Lower lobe of right lung (tissue), 2 donors: ENCODE measurements around the gene FBF1. TPM values are rescaled to one million over a fixed set of nuclear protein-coding genes. Genes with fewer than 3 reads are reported as not detected.

Experiments
- ATAC-seq, 2 donors: fragments of 200-7000 bp; cut with Tn5 transposase; one replicate each; pipeline ENCODE4 v1.9.1; 2020 to 2022; ENCODE audit warnings: mild to moderate bottlenecking in 2 of 2, moderate library complexity in 2 of 2
- DNase-seq: peaks from one replicate; pipeline ENCODE4 v3.0.0-alpha.2; 2020
- H3K27ac ChIP-seq: fragments of 200-600 bp; one replicate; pipeline ENCODE4 v1.8.0; 2022
- H3K27me3 ChIP-seq: fragments of 200-600 bp; one replicate; pipeline ENCODE4 v1.8.0; 2022; ENCODE audit warnings: low read depth
- H3K36me3 ChIP-seq: fragments of 200-600 bp; one replicate; pipeline ENCODE4 v1.8.0; 2022; ENCODE audit warnings: mild to moderate bottlenecking
- H3K4me1 ChIP-seq: fragments of 200-600 bp; one replicate; pipeline ENCODE4 v1.8.0; 2022
- H3K4me3 ChIP-seq: fragments of 200-600 bp; one replicate; pipeline ENCODE4 v1.8.0; 2022; ENCODE audit warnings: mild to moderate bottlenecking
- H3K9me3 ChIP-seq: fragments of 200-600 bp; one replicate; pipeline ENCODE4 v1.8.0; 2022
- intact Hi-C: fragments of 100-400 bp; cut with DNase I; formaldehyde crosslinking; loops from one replicate; pipeline ENCODE4 v1.11.0; 2022
- total RNA-seq: library from RNA; stranded (reverse); fragmentation: NEBNext Ultra II Directional; extraction: Animal tissue kit (Norgen Biotek cat#: 25700); gene quantifications from one replicate; pipeline ENCODE4 v1.2.1, GENCODE V29; 2021
- TF ChIP-seq, protein P1 (sequence below): fragments of 200-600 bp; IDR thresholded peaks from one replicate; pipeline ENCODE4 v1.8.0; 2022; ENCODE audit warnings: antibody characterized with exemption, mild to moderate bottlenecking
- donor health status: DM: no; HTN: yes; CAD: no; lungs with severe emphysema.

Gene FBF1
- total RNA-seq, 1 donor from 2014 or later, result 13.1 TPM

DNA sequence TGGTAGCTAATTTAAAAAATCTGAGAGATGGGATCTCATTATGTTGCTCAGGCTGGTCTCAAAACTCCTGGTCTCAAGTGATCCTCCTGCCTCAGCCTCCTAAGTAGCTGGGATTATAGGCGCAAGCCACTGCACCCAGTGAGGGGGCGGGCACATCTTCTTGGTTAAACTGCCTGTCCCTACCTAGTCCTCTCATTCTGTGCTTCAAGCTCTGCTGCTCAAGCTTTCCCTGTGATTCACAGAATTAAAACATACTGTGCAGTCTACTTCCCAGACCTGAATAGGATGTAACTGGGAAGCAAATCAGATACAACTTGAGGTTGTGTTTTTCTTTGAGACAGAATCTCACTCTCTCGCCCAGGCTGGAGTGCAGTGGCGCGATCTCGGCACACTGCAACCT is 38.4 kb downstream of the FBF1 start:
- Histone ChIP-seq H3K36me3 (peaks cover 60% of the 10 kb centered on the region), H3K27me3 (no peaks in the 10 kb centered on the region)
- no peak for ATAC-seq

DNA sequence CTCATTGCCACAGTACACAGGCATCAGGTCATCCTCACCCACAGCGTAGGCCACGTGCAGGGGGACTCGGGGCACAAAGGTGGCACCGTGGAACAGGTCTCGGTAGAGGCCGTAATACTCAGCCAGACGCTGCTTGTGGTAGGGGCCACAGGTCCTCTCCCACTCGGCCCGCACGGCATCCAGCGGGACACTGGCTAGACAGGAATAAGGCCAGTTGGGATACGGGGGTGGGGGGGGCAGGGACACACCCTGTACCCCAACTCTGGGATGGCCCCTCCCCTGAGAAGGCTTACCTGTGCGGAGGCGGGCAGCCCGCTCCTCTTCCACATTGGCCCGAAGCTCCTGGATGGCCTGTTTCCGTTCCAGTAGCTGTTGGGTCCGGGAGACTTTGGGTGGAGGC is 39.1 kb downstream of the FBF1 start:
- DNase-seq (no peak), ATAC-seq (no peak)
- TF ChIP-seq, protein P1, sequence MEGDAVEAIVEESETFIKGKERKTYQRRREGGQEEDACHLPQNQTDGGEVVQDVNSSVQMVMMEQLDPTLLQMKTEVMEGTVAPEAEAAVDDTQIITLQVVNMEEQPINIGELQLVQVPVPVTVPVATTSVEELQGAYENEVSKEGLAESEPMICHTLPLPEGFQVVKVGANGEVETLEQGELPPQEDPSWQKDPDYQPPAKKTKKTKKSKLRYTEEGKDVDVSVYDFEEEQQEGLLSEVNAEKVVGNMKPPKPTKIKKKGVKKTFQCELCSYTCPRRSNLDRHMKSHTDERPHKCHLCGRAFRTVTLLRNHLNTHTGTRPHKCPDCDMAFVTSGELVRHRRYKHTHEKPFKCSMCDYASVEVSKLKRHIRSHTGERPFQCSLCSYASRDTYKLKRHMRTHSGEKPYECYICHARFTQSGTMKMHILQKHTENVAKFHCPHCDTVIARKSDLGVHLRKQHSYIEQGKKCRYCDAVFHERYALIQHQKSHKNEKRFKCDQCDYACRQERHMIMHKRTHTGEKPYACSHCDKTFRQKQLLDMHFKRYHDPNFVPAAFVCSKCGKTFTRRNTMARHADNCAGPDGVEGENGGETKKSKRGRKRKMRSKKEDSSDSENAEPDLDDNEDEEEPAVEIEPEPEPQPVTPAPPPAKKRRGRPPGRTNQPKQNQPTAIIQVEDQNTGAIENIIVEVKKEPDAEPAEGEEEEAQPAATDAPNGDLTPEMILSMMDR, result no peak
- Histone ChIP-seq H3K4me1 (peaks cover 39% of the 10 kb centered on the region), H3K36me3 (peaks cover 60% of the 10 kb centered on the region), H3K4me3 (no peak overlapping the region), H3K9me3 (no peaks in the 10 kb centered on the region), H3K27ac (no peak overlapping the region), H3K27me3 (no peaks in the 10 kb centered on the region)
- intact Hi-C loops, result loop anchor here (10.0 kb wide), 1 partner anchor 103 kb away; the partner anchor contains the start of gene CDK3

More for the DNA sequence above, 38.4 kb downstream of the FBF1 start:
- H3K27ac ChIP-seq, result no peak overlapping the region
- no peak for DNase-seq
- peaks cover 33% of the 10 kb centered on the region for H3K4me1 ChIP-seq
- H3K9me3 ChIP-seq, result no peaks in the 10 kb centered on the region
- H3K4me3 ChIP-seq, result no peak overlapping the region
- intact Hi-C loops, result loop anchor here (10.0 kb wide), 1 partner anchor 102 kb away; the partner anchor contains the start of gene CDK3
- TF ChIP-seq, protein P1, result no peak

DNA sequence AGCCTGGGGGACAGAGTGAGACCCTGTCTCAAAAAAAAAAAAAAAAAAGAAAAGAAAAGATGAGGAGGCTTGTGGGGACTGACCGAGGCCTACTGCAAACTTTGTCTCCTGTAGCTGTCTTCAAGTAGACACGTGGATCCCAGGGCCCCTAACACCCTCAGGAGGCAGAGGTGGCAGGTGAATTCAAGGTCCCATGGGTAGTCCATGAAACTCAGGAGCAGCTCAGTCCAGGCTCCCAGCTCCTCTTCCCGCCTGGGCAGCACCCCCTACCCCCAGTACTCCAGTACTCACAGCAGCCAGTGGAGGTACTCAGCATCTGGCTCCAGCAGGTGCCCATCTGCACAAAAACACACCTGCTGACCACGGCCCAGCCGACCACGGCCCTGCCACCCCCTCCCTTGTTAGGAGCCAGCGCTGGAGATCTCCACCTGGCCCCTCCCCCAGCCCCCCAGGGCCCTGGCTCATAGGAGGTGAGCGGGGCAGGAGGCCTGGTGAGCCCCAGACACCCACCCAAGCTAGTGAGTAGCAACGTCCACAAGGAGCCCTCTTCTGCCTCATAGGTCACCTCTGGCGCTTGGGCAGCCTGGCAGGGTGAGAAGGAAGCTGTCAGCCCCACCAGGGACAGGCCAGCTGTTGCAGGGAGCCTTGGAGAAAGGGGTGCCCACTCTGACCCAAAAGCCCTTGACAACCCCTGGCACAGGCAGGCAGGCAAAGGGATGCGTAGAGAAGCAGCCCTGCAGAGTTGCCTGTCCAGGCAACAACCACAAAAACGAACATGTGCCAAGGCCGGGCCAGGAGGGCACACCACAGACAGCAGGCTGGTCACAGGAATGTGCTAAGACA is 39.9 kb downstream of the FBF1 start:
- Histone ChIP-seq H3K9me3 (no peaks in the 10 kb centered on the region), H3K36me3 (peaks cover 60% of the 10 kb centered on the region), H3K4me3 (no peak overlapping the region), H3K4me1 (peaks cover 31% of the 10 kb centered on the region), H3K27me3 (no peaks in the 10 kb centered on the region), H3K27ac (no peak overlapping the region)
- TF ChIP-seq, protein P1, result no peak
- intact Hi-C loops, result loop anchor here (10.0 kb wide), 1 partner anchor 104 kb away; the partner anchor contains the start of gene CDK3
- DNase-seq (no peak), ATAC-seq (no peak)

- intact Hi-C loops, result loop anchor here (10.0 kb wide), 1 partner anchor 105 kb away; the partner anchor contains the start of gene CDK3
- Histone ChIP-seq H3K4me3 (no peak overlapping the region), H3K36me3 (peaks cover 60% of the 10 kb centered on the region), H3K4me1 (peaks cover 32% of the 10 kb centered on the region), H3K27ac (no peak overlapping the region), H3K27me3 (no peaks in the 10 kb centered on the region), H3K9me3 (no peaks in the 10 kb centered on the region)
- DNase-seq (no peak), ATAC-seq (no peak)
- TF ChIP-seq, protein P1, result no peak
Observed at GRCh38 chr17:75899767-75900468, 40.9 kb downstream of the FBF1 start.

DNA sequence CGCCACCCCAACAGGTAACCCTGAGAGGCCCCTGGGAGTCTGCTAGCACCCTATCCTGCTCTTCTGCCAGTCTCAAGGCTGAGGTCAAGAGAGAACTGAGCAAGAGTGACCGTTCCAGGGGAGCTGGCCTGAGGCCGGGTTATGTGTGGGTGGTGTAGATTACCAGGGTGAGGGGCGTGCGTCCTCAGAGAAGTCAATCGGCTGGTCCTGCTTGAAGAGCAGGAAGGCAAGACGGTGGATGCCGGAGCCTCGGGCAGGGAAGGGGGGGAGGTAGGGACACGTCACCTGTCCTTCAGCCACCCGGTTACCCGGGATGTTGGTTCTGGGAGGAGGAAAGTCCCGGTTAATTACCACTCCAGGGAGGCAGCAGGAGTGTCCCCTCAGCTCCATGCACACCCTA is 41.5 kb downstream of the FBF1 start:
- peaks cover 60% of the 10 kb centered on the region for H3K36me3 ChIP-seq
- H3K4me1 ChIP-seq, result peaks cover 37% of the 10 kb centered on the region
- no peak for DNase-seq

More for the DNA sequence above, 41.5 kb downstream of the FBF1 start:
- ATAC-seq, result no peak
- TF ChIP-seq, protein P1, result no peak
- Histone ChIP-seq H3K4me3 (no peak overlapping the region), H3K27me3 (no peaks in the 10 kb centered on the region), H3K27ac (no peak overlapping the region), H3K9me3 (no peaks in the 10 kb centered on the region)
- intact Hi-C loops, result no loop called here
